ENCODE measurements around the gene SLC51A. TPM values are rescaled to one million over a fixed set of nuclear protein-coding genes. Genes with fewer than 3 reads are reported as not detected.

The SLC51A gene
- total RNA-seq, 2 donors from 2014 or later = 2.1 to 65.1 TPM

DNA sequence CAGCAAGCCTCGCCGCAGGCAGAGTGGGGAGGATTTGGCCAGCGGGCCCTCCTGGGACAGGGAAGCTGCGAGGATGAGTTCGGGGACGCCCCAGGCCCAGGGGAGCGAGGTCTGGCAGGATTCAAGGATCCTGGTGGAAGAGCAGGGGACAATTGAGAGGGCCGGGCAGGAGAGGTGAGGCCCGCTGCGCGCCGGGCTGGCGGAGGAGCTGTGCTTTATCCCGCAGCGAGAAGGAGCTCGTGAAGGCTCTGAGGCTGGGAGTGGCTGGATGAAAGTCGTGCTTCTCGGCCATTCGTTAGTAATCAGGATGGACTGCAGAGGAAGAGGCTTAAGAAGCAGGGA lies 3.6 kb downstream of the SLC51A start:
- no peaks in the 10 kb centered on the region for H3K9me3 ChIP-seq
- no peak overlapping the region for H3K4me3 ChIP-seq
- H3K27ac ChIP-seq = peak overlapping the region; percentile 33
- no peak for DNase-seq
- intact Hi-C loops (cut with DNase I) = no loop called here
- TF ChIP-seq, protein P1, sequence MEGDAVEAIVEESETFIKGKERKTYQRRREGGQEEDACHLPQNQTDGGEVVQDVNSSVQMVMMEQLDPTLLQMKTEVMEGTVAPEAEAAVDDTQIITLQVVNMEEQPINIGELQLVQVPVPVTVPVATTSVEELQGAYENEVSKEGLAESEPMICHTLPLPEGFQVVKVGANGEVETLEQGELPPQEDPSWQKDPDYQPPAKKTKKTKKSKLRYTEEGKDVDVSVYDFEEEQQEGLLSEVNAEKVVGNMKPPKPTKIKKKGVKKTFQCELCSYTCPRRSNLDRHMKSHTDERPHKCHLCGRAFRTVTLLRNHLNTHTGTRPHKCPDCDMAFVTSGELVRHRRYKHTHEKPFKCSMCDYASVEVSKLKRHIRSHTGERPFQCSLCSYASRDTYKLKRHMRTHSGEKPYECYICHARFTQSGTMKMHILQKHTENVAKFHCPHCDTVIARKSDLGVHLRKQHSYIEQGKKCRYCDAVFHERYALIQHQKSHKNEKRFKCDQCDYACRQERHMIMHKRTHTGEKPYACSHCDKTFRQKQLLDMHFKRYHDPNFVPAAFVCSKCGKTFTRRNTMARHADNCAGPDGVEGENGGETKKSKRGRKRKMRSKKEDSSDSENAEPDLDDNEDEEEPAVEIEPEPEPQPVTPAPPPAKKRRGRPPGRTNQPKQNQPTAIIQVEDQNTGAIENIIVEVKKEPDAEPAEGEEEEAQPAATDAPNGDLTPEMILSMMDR (IDR thresholded peaks at IDR 0.05) = no peak
- H3K9ac ChIP-seq (ENCODE audit: low read depth in 2 of 2, low read length in 2 of 2) = no peak overlapping the region
- H3K36me3 ChIP-seq = no peaks in the 10 kb centered on the region
- peaks cover 22% of the 10 kb centered on the region for H3K4me1 ChIP-seq
- H3K27me3 ChIP-seq = no peaks in the 10 kb centered on the region

DNA sequence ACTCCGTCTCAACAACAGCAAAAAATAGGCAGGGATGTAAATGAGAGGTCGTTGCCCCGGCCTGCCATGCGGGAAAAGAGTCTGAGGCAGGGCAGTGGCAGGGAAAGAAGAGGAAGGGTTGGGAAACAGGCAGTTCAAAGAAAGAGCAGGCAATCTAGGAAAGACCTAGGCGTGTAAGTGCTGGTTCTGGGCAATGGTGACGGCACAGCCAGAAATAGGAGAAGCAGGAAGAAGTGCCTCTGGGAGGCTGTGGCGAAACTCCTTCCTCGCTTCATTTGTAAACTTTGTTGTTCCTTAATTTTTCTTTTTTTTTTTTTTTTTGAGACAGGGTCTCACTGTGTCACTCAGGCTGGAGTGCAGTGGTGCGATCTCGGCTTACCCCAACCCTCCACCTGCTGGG lies 4.3 kb downstream of the SLC51A start:
- TF ChIP-seq, protein P1 (IDR thresholded peaks at IDR 0.05) = no peak
- H3K9me3 ChIP-seq = no peaks in the 10 kb centered on the region
- H3K4me1 ChIP-seq = peaks cover 22% of the 10 kb centered on the region
- H3K27ac ChIP-seq = no peak overlapping the region
- H3K27me3 ChIP-seq = no peaks in the 10 kb centered on the region
- H3K4me3 ChIP-seq = no peak overlapping the region
- intact Hi-C loops (cut with DNase I) = no loop called here
- no peaks in the 10 kb centered on the region for H3K36me3 ChIP-seq
- no peak overlapping the region for H3K9ac ChIP-seq (ENCODE audit: low read depth in 2 of 2, low read length in 2 of 2)
- DNase-seq = no peak

DNA sequence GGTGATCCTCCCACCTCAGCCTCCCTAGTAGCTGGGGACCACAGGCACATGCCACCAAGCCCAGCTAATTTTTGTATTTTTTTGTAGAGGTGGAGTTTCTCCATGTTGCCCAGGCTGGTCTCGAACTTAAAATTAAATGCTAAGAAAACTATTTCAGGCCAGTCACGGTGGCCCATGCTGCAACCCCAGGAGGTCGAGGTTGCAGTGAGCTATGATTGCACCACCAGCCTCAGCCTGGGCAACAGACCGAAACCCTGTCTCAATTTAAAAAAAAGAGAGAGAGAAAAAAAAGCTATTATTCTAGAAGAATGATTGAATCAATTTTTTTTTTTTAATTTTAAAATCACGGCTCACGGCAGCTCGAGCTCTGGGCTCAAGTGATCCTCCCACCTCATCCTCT lies 4.7 kb downstream of the SLC51A start:
- intact Hi-C loops (cut with DNase I) = no loop called here
- DNase-seq = no peak
- Histone ChIP-seq H3K27ac (no peak overlapping the region), H3K4me1 (peaks cover 22% of the 10 kb centered on the region), H3K36me3 (no peaks in the 10 kb centered on the region), H3K9ac (ENCODE audit: low read depth in 2 of 2, low read length in 2 of 2) (no peak overlapping the region), H3K4me3 (no peak overlapping the region), H3K9me3 (no peaks in the 10 kb centered on the region), H3K27me3 (no peaks in the 10 kb centered on the region)
- TF ChIP-seq, protein P1 (IDR thresholded peaks at IDR 0.05) = no peak

DNA sequence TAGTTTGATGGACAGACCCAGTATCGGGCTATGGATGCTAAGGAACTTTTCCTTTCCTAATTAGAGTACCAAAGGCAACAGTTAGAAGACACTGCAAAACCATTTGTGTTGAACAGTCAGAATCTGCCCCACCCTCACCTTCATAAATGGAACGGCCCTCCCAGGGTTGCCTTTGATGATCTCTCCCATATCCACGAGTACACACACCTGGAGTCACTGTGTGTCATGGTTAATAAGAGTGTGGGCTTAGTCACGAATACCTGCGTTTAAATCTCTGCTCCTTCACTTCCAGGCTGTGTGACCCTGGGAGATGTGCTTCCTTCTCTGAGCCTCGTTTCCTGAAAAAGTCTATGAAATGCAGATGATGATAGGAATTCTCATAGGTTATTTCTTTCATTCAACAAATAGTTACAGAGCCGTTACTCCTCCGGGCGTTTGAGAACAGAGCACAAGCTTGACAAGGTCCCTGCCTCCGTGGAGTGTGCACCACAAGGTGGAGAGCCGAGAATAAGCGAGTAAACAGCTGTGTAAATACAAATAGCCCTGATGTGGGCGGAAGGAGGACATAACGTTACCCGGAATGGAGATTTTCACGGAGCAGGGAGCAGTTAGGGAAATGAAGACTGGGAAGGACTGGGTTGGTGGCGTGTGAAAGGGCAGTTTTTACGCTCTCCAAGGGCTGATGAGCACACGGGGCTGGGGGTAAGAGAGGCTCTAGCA lies 6.7 kb downstream of the SLC51A start:
- Histone ChIP-seq H3K9ac (ENCODE audit: low read depth in 2 of 2, low read length in 2 of 2) (no peak overlapping the region), H3K27ac (no peak overlapping the region), H3K27me3 (no peaks in the 10 kb centered on the region), H3K36me3 (no peaks in the 10 kb centered on the region), H3K4me3 (no peak overlapping the region), H3K4me1 (peaks cover 19% of the 10 kb centered on the region), H3K9me3 (no peaks in the 10 kb centered on the region)
- no peak for DNase-seq
- intact Hi-C loops (cut with DNase I) = no loop called here
- TF ChIP-seq, protein P1 (IDR thresholded peaks at IDR 0.05) = no peak

DNA sequence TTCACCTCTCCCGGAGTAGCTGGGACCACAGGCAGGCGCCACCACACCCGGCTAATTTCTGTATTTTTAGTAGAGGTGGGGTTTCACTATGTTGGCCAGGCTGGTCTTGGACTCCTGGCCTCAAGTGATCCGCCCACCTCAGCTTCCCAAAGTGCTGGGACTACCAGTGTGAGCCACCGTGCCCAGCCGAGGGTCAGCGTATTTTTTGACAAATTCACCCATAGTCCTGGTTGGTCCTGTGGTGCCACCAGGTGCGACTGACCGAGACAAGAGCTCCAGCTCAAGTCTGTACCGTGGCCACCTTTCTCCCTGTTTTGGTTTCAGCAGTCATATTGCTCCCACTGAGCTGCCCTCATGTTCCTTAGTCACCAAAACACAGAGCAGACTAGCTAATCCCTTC lies 8.8 kb downstream of the SLC51A start:
- intact Hi-C loops (cut with DNase I) = no loop called here
- Histone ChIP-seq H3K9ac (ENCODE audit: low read depth in 2 of 2, low read length in 2 of 2) (no peak overlapping the region), H3K4me3 (no peak overlapping the region), H3K27me3 (no peaks in the 10 kb centered on the region), H3K36me3 (no peaks in the 10 kb centered on the region), H3K9me3 (no peaks in the 10 kb centered on the region), H3K4me1 (no peaks in the 10 kb centered on the region), H3K27ac (no peak overlapping the region)
- TF ChIP-seq, protein P1 (IDR thresholded peaks at IDR 0.05) = no peak
- no peak for DNase-seq
